Measurements from ENCODE around the gene TAF1B.

TAF1B gene

DNA sequence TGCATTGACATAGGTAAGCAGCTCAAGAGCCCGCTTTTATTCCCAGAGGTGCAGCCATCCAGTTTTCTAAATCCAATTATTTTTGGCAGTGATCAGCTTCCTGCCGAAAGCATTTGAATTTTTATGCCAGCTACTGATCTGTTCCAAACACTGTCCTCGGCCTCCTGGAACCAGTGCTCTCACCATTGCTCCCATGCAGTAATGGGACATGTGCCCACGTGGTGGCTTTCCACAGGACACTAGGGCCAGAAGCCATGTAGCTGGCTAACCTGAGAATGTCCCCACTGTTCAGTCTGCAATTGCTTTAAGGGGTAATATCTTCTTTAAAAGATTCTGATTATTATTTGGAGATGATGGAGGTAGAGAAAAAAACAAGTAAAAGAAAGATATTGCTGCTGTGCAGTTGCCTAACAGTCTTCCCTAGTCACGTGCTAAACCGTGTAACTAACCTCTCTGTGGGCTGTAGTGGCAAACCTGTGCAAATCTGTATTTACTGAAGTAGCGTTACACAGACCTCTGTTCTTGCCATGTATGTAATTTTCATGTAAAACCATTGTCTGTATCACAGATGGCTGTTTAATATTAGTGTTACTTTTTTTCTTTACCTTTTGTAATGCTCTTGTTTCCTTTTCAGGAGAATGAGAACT lies 121.2 kb downstream of the TAF1B start:
- no peak for DNase-seq (ENCODE audit: low read depth, low spot score)

DNA sequence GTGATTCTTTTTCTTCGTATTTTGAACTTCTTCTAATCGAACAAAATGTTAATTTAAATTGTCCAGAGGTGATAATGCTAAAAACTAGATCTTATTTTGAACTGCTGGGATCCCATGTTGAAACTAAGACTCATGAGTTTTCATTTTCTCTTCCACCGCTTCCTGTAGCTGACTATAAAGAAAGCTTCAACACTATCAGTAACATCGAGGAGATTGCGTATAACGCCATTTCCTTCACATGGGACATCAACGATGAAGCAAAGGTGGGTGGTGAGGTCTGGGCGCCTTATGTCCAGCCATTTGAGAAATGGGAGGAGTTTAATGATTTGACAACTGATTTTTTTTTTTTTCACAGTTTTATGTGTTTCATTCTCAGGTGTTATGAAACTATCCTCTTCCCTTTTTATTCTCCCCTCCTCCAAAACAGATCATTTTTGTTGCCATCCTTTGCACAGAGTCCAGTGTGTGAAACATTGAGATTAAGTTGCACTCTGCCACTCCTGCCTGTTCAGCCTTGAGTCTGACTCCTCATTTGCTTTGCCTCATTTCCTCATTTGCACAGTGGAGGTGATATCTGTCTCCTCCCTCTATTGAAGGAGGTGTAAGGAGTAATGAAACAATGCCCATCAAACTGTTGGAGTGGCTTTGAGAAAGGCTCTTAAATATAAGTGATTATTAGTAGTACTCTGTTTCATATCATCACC lies 122.0 kb downstream of the TAF1B start:
- DNase-seq (ENCODE audit: low read depth, low spot score) = no peak

DNA sequence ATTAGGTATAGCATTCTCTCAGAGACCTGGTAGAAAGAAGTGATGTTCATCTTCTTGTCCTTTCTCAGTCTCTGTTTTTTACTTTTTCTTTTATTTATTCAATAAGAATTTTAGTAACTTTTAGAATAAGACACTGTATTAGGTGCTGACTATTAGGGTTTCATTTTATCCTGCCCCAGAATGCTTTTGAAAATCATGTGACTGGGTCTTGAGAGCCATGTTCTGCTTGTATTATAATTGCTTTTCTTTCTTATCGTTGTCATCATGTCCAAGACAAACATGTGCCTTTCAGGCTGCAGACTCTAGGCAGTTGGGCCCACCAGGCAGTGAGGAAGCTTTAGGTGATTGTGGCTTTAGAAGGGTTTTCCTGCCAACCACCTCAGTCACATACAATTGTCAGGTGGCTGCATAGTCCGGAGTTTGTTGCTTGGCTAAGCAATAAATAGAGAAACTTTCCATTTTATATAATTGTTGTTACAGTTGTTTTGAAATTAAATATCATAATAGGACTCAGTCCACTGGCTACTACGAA lies 123.3 kb downstream of the TAF1B start:
- no peak for DNase-seq (ENCODE audit: low read depth, low spot score)

DNA sequence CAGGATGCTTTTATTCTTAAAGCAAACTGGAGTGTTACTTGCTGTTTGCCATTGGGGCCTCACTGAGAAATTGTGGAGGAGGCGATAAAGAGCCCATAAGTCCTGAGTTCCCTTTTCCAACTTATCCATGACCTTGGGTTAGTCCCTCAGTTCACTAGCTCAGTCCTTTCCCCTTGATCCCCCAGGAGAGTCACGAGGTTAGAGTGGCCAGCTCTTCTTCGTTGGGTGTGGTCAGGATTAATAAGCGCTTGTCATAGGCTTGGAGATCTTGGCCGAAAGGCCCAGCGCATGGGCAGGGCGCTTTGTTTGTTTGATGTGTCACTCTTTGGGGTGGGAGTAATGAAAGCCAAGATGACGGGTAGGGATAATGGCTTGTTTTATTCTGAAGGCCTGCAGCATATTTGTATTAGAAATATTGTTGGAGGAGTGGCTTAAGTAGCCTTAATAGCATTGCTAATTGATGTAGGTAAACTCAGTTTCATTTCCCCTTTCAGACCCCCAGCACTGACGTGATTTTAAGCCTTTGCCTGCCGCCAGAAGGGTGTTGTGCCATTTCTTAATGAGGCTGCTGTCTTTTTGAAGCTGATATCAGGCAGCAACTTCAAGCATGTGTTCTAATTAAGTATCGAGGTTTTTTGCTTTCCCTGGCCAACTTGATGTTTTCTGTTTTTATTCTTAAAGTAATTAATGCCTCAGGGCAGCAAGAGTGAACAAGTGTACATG lies 123.9 kb downstream of the TAF1B start:
- DNase-seq (ENCODE audit: low read depth, low spot score) = no peak

DNA sequence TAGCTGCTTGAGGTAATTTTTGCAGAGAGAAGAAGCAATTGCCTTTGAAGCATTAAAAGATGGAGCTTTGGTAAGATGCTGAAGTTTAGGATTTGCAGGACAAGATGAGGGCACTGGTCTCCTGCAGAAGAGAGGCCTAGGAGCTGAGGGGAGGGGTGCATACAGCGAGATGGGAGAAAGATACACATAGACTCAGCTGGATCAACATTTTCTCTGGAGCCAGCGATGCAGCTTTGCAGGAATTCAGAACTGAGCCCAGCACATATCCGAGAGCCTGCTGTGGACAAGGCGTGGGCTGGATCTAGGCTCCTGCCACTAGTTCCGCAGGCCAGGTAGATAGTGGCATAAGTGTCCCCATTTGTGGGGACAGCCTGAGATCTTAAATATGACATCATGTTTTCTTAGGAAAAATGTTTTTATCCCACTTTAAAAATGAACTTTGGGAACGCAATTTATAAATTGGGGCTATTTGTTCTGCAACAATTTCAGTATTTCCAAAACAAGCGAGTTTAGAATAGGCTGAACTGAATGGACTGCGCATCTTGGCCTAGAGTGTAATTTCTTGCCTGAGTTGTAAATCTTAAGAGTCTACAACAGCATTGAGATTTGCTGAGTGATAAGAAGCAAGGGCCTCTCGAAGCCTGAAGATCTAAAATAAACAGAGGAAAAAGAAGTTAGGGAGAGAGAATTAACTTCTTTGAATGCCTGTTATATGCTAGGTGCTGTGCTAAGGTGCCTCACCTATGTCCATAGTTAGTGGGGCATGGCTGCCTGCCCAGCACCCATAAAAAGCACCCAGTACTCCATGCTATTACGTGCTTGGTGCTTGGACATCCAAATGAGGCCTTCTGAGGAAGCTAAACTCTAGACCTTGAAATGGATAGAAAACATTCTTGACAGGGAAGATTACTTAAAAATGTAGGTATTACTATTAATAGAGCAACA lies 125.6 kb downstream of the TAF1B start:
- DNase-seq (ENCODE audit: low read depth, low spot score) = no peak

DNA sequence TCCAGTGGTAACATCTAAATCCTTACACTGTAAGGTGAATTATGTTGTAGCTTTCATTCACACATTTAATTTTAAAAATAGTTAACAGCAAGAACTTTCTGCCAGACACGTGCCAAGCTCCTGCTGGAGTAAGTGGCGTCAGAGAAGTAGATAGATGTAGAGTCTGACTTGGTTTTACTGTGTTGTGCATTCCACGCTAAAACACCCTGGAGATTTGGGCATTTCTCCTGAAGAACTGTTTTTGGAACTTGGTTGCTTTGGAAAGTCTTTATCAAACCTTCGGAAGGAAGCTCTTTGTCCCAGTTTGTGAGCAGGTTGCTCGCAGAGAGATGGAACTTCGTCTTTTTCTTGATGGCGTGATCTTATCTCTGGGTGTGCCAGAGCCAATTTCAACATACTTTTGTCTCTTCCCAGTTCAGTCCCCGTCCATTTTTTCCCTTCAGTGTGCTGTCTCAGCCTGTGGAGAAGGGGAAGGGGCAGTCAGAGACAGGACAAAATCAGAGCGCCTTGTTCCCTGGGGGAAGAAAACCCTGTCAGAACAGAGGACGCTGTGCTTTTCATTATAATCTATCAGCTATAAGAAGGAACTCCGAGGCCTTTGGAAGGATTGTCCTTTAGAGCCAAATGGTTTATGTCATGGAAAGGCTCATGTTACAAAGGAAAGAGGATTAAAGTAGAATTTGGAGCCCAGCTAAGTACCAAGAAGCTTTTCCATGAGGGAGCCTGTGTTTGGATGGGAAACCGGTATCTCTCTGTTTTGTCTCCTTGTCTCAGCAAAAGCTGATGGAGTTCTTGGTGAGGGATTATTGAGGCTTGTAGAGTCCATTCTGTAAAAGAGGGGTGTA lies 127.1 kb downstream of the TAF1B start:
- no peak for DNase-seq (ENCODE audit: low read depth, low spot score)

DNA sequence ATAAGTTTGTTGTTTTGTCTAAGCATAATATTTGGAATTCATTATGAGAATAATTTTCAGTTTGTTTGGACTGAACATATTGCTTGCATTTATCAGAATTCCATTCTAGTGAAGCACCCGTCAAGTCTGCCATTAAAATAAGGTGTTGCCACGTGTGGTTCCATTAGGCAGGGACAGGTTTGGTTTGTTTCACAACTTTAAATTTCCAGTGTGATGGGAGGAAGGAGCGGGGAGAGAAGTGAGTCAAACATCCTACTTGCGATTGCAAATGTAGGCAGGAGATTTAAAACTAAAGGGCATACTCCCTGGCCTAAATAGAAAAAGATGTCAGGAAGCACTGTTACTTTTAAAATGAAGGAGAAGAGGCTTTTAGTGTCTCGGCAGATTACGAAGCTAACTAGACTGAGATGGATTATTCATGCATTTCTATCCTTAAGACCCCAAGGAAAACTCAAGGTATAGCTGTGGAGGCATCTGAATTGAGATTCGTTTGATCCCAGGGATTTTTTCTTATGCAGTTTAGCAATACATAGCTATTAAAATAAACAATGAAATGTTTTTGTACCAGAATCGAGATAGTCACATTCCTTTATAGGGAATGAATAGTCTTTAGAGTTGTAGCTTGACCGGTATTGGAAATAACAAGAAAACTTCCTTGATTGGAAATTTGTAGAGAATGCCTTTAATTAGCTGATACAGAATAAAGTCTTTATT lies 128.0 kb downstream of the TAF1B start:
- no peak for DNase-seq (ENCODE audit: low read depth, low spot score)

DNA sequence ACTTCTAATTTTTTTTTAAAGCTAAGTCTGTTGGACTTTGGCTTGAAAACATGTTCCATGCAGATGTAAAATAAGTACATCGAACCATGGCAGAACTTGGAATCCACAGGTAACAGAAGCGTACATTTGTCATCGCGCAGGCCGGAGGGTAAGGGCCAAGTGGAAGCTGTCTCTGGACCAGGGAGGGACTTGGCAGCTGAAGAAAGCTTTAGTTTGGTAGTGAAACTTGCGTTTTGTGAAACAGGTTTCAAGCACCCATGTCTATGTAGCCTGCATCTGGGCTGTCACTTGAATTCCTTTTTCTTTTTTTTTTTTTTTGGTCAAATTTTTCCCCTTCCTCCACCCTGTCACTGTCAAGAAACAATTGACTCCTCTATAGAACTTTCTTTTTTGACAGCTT lies 128.6 kb downstream of the TAF1B start:
- no peak for DNase-seq (ENCODE audit: low read depth, low spot score)

DNA sequence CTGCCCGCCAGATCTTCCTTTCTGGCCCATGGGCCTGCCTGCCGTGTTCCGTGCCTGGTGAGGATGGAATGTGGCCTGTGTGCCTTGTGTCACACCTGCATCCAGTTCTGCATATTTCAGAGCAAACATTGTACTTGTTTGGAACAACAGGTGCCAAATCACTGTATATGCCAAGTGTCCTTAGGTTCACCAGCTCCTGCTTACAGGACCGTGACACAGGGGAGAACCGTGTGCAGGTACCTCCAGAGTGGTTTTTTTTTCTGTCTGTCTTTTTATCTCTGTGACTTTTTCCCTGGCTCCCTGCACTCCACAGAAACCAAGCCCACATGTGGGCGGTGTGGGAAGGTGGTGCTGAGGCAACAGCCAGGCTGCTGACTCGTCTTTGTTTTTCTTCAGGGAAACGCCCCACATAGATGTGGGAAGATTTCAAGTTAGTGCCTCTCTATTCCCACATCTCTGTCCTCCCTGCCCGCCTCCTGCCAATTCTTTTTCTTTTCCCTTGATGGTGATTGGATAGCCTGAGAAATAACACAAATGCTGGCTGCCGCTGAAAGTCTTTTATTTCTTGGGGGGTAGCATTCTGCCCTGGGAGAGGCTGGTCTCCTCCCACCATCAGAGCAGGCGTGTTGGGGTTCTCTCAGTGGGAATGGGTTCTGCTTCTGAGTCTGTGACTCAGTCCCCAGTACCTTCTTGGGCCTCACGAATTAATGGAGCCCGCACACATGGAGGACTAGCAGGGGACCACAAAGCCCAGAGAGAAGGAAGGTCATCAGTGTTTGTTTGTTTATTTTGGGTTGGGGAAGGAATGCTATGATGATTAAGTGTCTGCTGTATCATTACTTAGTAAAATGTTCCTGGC lies 129.6 kb downstream of the TAF1B start:
- DNase-seq (ENCODE audit: low read depth, low spot score) = no peak

DNA sequence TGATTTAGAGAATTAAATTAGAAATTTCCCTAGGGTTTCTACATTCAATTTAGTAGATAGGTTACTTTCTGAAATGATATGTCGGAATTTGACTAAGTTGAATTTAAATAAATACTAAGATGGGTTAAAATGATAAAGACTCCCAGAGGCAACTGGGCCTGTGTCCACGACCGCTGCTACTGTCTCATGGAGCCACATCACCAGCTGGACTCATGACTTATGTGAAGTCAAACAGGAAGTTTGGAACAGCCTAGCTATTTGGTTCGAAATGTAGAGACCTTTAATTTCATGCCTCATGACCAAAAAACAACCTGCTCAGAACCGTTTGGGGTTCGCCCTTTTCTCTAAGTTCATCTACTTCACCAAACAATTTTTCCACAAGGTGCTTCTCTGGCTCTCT lies 130.4 kb downstream of the TAF1B start:
- no peak for DNase-seq (ENCODE audit: low read depth, low spot score)

DNA sequence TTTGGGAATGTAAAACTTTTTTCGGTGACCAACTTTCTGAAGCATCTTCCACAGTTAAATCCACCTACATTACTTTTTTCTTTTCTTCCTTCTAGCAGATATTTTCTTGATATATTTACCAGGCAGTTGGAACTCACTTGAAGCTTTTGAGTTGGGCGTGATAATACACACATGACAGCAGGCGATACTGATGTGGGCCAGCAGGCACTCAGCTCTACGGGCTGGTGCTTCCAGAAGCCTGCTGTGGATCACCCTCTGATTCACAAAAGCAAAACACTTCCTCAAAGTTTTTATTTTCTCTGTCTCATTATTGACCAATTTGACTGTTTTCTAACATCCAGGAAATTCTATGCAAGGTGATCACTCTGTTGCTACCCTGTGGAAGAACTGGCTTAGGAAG lies 131.1 kb downstream of the TAF1B start:
- no peak for DNase-seq (ENCODE audit: low read depth, low spot score)

DNA sequence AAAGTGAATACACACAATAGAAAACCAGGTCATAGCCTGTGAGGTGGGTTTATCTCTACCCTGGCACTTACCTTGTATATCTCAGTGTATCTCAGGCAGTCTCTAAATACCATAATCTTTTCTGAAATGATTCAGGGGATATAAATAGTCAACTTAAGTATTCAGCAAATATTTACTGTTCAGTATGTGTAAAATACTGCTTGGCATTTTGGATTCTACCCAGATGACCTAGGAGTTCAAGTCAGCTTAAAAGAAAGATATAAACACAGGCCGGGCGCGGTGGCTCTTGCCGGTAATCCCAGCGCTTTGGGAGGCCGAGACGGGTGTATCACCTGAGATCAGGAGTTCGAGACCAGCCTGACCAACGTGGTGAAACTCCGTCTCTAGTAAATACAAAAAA lies 132.1 kb downstream of the TAF1B start:
- no peak for DNase-seq (ENCODE audit: low read depth, low spot score)

DNA sequence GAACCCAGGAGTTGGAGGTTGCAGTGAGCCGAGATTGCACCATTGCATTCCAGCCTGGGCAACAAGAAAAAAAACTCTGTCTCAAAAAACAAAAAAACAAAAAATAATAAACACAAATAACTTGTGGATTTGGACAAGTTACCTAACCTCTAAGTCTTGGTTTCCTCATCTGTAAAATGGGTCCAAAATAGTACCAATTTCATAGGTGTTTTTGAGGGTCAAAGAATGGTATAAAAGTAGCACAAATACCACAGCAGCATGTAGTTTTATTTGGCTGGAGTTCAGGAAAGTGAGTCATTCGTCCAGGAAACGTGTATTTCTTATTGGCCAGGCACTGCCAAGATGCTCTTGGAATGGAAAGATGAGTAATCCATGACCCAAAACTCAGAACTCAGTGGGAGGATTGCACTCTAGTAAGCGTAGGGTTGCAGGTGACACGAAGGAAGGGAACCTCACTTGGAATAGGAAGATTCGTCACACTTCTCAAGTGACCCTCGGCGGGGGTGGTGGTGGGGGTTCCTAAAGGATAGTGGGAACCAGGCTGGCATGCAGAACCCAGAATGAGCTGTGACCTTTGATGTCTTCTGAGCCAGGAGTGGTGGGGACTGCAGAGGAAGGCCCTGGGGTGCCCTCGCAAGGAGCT lies 132.7 kb downstream of the TAF1B start:
- no peak for DNase-seq (ENCODE audit: low read depth, low spot score)

DNA sequence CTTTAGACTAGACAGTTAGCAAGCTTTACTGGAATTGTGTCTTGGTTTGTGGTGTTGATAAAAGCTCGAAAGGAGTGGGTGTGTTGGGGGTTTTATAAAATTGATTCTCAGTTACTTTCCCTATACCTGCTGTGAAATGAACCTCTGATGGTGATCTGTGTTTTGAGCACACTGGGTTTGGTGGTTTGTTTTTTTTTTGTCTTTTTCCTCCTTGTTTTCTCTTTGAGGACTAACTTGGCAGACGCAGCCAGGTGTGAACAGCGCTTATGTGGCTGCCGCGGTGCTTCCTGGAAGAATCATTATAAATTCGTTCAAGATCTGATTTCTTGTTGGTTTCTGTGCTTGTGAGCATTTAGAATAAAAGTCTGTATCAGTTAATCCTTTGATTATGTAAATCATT lies 136.7 kb downstream of the TAF1B start:
- DNase-seq (ENCODE audit: low read depth, low spot score) = no peak

DNA sequence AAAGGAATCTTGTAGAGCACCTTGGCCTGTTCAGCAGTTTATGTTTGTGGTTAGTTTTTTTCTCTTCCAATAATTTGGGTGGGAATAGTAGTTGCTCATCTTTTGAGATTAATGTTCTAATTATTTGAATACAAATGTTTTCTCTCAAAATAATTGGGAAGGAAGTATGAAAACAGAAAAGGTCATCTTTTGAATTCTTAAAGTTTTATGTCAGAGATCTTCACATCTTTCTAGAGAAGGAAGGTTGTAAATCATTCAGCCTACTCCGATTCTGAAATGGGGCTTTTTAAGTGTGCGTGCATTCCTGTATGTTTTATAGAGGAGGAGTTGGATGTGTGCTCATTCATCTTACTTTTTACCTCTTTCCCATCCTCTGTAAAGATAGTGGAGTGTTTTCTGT lies 137.2 kb downstream of the TAF1B start:
- DNase-seq (ENCODE audit: low read depth, low spot score) = no peak

DNA sequence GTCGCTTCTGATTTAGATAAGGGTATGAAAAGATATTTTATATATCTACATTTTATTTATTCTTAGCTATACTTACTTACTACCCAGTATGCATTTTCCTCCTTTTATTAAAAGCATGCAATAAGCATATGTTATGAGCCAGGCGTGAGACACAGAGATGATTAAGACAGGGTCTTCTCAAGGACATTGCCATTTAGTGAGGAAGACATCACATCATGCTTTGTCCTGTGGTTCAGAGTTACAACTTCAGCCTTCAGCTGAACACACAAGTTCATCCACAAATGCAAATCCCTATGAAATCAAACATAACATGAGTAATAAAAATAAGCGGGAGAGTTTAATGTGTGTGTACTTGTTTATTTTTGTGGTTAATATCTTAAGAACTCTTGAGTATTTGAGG lies 138.4 kb downstream of the TAF1B start:
- DNase-seq (ENCODE audit: low read depth, low spot score) = no peak

DNA sequence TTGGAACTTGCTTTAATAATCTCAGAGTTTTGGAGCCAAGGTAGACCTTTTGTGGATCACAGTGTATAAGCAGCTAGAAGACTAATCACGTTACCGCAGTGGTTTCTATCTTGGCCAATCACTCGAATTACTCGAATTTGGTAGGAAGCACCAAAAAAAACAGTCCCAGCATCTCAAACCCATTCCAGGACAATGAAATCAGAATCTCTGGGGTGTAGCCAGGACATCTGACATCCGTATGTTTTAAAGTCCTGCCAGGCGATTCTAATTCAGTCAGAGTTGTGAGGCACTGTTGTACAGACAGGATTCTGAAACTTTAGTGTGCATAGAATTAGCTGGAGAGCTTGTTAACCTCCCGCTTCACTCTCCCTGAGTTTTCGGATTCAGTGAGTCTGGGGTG lies 139.0 kb downstream of the TAF1B start:
- DNase-seq (ENCODE audit: low read depth, low spot score) = no peak

DNA sequence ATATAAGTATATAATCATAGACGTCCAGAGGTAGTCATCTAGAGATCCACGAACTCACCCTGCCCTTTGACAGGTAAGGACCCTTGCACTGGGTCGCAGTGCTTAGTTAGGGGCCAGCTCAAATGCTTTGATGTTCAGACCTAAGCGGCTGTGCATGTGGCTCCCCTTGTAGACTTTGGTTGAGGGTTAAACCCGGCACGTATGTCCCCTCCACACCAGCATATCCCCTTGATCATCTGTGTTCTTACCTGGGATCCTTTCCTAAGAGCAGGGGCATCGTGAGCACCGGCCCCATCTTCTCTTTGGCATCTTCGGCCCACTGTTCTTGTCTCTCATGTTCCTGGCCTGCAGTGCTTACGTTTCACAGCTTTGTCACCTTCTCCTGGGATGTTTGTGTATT lies 139.6 kb downstream of the TAF1B start:
- DNase-seq (ENCODE audit: low read depth, low spot score) = no peak

Measured in ELF-1 (cell line).